Activated CD4-positive, alpha-beta T cell treated with anti-CD3 and anti-CD28 coated beads, Interleukin-2, Interleukin-6, amounts not matched to agents 100 ng/mL and 50 ng/mL, durations not matched to agents 16 hours and 8 hours (primary cell): ENCODE data around the gene JAG2.
A peak's percentile ranks its signal among the peaks of the same experiment; 100 is the strongest.

Source experiments
- DNase-seq: peaks from one replicate; pipeline ENCODE4 v3.0.0-alpha.2; 2020

Gene JAG2

GRCh38 chr14:105181549-105182295 is 13.1 kb upstream of the JAG2 start:
- DNase-seq = no peak

DNA sequence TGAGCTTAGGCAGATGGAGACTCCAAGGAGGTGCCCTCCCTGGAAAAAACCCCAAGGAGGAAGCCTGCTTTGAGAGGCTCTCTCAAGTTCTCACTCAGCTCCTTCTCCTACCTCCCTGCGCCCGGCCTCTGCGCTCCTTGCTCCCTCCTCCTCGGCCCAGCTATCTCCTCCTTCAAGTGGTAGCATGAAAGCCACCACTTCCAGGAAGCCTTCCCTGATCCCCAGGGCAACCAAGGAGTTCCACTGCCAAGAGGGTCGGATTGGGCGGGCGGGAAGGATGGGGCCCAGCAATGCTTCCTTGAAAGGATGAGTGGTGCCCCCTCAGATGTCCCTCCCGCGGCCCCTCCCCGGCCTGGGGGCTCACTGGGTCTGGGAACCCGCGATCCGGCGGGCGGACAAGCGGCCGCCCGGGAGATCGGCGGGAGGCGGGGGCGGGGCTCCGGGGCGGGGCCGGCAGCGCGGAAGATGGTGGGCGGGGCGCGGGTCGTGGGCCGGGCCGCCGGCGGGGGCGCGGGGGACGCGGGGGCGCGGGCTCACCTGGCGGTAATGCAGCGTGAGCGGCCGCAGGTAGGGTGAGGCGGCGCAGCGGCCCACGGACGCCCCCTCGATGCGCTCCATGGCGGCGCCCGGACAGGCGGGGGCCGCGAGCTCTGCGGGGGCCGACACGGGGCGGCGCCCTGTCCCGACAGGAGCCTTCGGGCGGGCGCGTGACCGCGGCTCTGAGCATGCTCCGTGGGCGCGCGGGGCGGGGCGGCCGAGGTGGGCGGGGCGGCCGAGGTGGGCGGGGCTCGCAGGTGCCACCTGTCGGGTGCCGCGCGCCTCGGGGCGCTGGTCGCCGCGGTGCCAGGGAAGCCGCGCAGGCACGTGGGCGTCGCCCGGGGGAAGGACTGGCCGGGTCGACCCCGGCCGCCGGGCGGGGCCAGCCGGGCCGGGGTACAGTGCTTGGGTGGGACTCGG is 12.3 kb upstream of the JAG2 start, which contains the start of gene NUDT14:
TSS of gene NUDT14 (minus strand) at position 721 of the 957 bp plus-strand sequence. CDS start at position 618, 103 bp downstream.
- DNase-seq = peak; percentile 86

DNA sequence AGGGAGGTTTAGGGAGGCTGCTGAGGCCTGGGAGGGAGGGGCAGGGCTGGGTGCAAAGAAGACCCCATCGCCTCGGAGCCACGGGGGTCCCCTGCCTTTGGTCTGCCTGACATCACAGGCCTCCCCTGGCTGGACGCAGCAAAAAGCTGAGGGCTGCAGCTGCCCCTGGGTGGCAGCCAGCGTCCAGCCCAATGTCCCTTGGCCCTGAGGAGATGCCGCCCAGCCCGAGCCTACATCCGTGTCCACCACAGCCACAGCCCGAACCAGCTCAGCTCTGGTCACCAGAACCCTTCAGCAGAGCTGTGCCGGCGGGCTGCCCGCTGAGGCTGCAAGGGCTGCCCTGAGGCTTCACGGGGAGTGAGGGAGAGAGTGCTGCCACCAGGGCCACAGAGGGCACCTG is 10.6 kb upstream of the JAG2 start:
- DNase-seq = no peak

DNA sequence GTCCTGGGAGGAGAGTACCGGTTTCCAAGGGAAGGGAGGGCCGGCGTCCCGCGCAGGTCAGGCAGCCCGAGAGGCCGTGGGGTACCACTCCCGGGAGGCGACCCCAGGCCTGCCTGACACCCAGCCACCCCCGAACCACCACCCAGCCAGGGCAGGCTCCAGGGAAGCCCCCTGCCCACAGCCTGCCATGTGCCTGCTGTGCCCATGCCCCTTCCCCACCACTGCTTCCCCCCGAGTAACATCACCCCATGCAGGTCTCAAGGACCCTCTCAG is 10.2 kb upstream of the JAG2 start:
- no peak for DNase-seq

DNA sequence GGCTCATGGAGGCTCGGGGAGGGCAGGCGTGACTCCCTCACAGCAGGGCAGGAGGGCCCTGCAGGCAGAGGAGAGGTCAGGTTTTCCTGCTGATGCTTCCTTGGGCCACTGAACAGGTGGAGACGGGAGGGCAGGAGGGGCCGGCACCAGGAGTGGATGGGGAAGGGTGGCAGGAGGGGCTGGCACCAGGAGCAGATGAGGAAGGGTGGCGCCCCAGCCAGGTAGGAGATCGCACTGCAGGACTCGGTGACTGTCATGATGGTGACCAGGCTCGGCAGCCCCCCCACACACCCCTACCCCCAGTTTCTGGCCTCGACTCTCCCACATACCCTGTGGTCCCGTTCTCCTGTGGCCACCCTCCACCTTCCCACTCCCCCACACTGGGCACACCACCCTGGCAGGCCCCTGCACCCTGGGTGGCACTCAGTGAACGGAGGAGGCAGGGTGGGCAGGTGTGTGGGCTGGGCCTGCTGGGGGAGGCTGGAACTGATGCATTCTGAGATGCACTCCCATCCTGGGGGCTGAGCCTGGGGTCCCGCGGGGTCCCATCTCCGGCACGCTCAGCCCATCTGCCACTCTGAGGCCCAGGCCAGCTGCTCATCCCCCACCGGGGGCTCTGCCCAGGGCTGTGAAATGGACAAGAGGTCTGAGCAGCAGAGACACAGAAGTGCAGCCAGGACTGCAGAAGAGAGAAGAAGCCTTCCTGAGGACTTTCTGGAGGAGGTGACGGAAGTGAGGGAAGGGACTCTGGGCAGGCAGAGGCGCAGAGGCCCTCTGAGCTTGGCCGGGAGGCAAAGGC is 9.7 kb upstream of the JAG2 start:
- no peak for DNase-seq

DNA sequence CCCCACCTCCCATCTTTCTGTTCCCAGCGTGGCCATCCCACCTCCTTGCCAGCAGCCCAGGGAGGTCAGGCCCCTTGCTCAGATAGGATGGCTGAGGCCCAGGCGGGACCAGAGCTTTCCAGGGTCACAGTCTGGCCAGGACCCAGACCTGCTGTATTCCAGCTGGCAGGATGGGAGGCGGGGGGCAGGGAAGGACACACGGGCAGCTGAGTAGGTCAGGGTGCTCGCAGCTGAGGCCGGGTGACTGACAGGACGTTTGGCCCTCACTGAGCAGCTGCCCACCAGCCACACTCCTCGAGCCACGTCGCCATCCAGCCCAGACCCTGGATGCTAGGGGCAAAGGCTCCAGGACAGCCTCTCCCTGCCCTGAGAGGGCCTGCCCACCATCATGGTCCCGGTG is 8.5 kb upstream of the JAG2 start:
- DNase-seq = no peak

DNA sequence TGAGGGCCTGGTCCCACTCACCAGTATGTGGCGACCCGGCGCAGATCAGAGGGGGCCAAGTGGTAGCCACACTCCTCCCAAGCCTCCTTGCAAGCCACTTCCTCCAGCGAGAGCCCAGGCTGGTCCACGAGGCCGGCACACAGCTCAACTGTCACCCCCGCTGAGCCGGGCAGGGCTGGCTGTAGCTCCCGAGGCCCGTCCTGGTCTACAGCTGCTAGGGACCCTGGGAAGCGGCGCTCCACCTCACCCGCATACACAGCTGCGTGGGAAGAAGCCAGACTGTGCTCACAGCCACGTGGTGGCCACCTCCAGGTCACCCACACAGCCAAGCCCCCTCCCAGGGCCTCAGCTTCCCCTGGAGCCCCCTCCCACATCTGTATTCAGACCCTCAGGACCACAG is 7.9 kb upstream of the JAG2 start:
- no peak for DNase-seq

GRCh38 chr14:105173901-105174894 is 5.6 kb upstream of the JAG2 start:
- peak; percentile 60 for DNase-seq

DNA sequence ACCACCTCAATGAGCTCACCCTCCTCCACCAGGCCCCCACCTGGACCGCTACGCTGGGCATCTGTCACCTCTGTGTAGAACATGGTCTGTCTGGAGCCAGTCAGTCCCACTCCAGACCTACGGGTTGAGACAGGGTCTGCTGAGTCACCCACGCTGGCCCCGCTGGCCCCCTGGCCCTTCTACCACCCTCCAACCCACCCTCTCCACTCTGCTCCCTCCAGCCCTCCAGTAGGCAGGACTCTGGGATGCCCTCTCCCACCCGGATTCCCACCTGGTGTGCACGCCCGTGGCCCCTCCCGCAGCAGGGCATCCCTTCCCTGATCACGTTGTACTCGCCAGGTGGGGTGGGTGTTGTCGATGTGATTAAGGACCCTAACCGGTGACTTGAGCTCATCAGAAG is 4.6 kb upstream of the JAG2 start:
- DNase-seq = no peak

GRCh38 chr14:105172476-105172875 is 3.9 kb upstream of the JAG2 start:
- DNase-seq = no peak

GRCh38 chr14:105171004-105171673 is 2.6 kb upstream of the JAG2 start:
- DNase-seq = no peak

- DNase-seq = peak; percentile 30
Observed at GRCh38 chr14:105169776-105170655, 1.4 kb upstream of the JAG2 start.

- peak; percentile 44 for DNase-seq
Observed at GRCh38 chr14:105168979-105169507, 467 bp upstream of the JAG2 start.

DNA sequence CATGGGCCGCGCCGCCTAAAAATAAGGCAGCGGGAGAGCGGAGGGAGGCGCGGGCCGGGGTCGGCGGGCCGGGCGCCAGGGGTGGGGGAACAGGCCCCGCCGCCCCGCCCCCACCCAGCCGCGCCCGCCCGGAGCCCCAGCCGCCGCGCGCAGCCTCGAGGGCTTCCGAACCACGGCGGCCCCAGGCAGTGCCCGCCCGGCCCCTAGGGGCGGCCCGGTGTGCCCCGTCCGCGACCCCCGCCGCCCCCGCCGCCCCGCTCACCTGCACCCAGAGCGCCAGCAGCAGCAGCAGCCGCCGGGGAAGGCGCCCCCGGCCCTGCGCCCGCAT is 519 bp downstream of the JAG2 start:
- no peak for DNase-seq

DNA sequence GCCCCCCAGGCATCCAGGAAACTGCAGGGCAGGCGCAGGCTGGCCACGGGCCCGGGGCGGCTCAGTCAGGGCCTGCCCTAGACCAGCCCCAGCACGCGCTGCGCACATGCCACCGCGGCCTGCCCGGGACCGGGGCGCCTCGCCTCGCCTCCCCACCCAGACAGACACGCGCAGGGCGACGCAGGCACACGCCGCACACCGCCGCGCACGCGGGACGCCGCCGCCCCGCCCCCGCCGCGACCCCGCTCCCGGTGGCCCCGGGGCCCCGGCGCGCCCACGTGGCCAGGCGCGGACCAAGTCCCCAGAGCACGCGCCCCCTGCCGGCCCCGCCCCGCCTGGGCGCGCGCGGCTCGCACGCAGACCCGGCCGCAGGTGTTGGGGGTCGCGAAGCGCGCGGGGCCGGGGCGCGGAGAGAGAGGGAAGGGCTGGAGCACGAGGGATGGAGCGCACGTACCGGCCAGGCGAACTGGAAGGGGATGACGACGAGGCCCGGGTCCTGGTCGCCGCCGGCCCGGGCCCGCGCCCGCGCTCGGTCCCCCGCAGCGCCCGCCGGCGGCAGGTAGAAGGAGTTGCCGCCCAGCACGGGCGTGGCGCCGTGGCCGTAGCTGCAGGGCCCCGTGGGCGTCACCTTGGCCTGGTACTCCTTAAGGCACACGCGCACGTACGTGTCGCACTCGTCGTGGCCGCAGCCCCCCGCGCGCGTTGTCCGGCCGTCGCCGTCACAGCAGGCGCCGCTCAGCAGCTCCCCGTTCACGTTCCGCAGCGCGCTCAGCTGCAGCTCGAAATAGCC is 1.1 kb downstream of the JAG2 start:
- no peak for DNase-seq

DNA sequence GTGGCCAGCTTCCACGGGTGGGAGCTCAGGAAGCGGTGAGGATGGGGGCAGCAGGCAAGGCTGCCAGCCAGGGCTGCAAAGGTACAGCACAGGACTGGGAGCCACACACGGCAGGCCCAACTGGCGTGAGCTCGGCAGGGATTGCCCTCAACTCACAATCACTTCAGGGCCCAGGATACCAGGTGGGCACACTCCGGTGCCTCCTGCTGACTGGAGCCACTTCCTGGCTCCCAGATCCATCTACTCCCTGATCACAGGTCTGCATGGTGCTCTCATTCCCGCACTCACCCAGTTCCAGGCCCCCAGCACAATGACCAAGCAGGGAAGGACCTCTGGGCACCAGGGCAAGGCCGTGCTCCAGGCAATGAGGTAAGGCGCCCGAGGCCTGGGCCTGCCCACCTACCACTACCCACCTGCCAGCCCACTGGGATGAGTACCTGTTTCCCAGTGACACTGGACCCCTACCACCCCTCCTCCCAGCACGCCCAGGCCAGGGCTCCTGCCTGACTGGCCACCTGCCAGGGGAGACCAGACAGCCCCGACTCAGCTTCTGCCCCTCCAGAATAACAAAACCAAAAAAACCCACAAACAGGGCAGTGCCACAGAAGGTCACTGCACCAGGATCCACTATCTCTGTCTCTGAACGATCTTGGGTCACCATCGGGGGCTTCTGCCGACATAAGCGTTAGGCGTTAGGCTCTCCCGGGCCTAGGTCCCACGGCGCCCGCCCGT is 1.8 kb downstream of the JAG2 start:
- DNase-seq = no peak

GRCh38 chr14:105165761-105166485 is 2.7 kb downstream of the JAG2 start:
- DNase-seq = no peak

DNA sequence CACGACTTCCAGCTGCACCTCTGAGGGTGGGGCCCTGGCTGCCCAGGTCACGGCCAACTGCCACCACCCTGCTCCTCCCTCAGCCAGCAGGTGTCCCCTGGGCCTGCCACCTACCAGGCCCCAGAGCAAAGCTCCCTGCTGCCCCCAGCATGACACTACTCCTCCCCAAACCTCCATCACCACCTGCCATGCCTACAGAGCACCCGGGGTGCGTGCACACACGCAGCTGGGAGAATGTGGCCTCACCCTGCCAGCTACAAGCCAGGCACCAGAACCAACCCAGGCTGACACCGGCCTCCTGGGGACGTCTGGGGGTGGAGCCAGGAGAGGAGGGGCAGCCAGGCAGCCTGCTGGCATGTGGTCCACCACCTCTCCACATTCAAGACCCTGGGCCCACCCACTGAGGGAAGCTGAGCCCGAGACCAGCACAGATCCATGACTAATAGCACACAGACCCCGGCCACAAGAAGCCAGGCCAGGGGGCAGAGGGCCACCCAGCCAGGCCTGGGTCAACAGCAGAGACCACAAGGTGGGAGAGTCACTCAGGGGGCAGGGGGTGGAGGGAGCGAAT is 3.4 kb downstream of the JAG2 start:
- no peak for DNase-seq
